Measurements from ENCODE around the gene ST6GALNAC5. TPM values are rescaled to one million over a fixed set of nuclear protein-coding genes. Genes with fewer than 3 reads are reported as not detected.

The ST6GALNAC5 gene
- total and polyA plus RNA-seq, 2 experiments from 2014 or later = 4.1 to 19.2 TPM

DNA sequence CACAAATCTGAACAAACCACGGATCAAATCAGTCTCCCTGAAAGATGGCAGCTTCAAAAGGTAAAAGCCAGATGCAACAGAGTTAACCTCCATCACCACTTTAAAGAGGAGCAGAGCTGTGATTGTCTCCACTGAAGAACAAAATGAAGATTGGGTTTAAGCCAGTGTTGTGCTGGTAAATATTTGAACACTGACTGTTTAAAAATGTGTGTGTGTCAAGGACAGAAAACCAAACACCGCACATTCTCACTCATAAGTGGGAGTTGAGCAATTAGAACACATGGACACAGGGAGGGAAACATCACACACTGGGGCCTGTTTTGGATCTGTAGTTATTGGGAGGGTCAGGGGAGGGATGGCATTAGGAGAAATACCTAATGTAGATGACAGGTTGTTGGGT is 83.9 kb downstream of the ST6GALNAC5 start:
- no peak for ATAC-seq
- DNase-seq (ENCODE audit: low spot score) = no peak

More for the DNA sequence above, 83.9 kb downstream of the ST6GALNAC5 start:
- Histone ChIP-seq H3F3A (replicated peaks; ENCODE audit: low read depth) (no peaks in the 10 kb centered on the region), H3K4me3 (no peak overlapping the region), H4K20me1 (replicated peaks; ENCODE audit: insufficient read depth) (no peaks in the 10 kb centered on the region), H3K9me2 (ENCODE audit: insufficient read depth) (no peaks in the 10 kb centered on the region), H3K79me2 (replicated peaks; ENCODE audit: insufficient read depth) (no peaks in the 10 kb centered on the region), H3K36me3 (ENCODE audit: insufficient read depth) (no peaks in the 10 kb centered on the region), H2AFZ (no peak overlapping the region), H3K4me2 (no peak overlapping the region), H3K4me1 (ENCODE audit: insufficient read depth) (no peaks in the 10 kb centered on the region), H3K27ac (ENCODE audit: low read depth) (no peak overlapping the region), H3K27me3 (ENCODE audit: insufficient read depth) (no peaks in the 10 kb centered on the region)
- no peaks in the 10 kb centered on the region for H3K36me3 Mint-ChIP-seq (ENCODE audit: low read depth)
- no peak overlapping the region for H3K4me3 Mint-ChIP-seq
- H3K27me3 Mint-ChIP-seq (ENCODE audit: insufficient read depth, low read depth, poor library complexity) = no peaks in the 10 kb centered on the region
- TF ChIP-seq STAT1 (IDR thresholded peaks at IDR 0.05; ENCODE audit: unreplicated experiment) (no peak), ZNF331 (CRISPR knock-in tag; IDR thresholded peaks at IDR 0.05; ENCODE audit: low read depth) (no peak), EZH2 (IDR thresholded peaks at IDR 0.05; ENCODE audit: low read depth, unreplicated experiment) (no peak), JUNB (IDR thresholded peaks at IDR 0.05; ENCODE audit: unreplicated experiment) (no peak), CREB1 (CRISPR knock-in tag; IDR thresholded peaks at IDR 0.05; ENCODE audit: low read depth) (no peak), NANOG (IDR thresholded peaks at IDR 0.05; ENCODE audit: borderline replicate concordance) (no peak), POLR2AphosphoS5 (IDR thresholded peaks at IDR 0.05; ENCODE audit: low read depth) (no peak), EZH2phosphoT487 (IDR thresholded peaks at IDR 0.05; ENCODE audit: unreplicated experiment) (no peak), ZNF114 (CRISPR knock-in tag; IDR thresholded peaks at IDR 0.05) (no peak)
- TF ChIP-seq, protein P1, sequence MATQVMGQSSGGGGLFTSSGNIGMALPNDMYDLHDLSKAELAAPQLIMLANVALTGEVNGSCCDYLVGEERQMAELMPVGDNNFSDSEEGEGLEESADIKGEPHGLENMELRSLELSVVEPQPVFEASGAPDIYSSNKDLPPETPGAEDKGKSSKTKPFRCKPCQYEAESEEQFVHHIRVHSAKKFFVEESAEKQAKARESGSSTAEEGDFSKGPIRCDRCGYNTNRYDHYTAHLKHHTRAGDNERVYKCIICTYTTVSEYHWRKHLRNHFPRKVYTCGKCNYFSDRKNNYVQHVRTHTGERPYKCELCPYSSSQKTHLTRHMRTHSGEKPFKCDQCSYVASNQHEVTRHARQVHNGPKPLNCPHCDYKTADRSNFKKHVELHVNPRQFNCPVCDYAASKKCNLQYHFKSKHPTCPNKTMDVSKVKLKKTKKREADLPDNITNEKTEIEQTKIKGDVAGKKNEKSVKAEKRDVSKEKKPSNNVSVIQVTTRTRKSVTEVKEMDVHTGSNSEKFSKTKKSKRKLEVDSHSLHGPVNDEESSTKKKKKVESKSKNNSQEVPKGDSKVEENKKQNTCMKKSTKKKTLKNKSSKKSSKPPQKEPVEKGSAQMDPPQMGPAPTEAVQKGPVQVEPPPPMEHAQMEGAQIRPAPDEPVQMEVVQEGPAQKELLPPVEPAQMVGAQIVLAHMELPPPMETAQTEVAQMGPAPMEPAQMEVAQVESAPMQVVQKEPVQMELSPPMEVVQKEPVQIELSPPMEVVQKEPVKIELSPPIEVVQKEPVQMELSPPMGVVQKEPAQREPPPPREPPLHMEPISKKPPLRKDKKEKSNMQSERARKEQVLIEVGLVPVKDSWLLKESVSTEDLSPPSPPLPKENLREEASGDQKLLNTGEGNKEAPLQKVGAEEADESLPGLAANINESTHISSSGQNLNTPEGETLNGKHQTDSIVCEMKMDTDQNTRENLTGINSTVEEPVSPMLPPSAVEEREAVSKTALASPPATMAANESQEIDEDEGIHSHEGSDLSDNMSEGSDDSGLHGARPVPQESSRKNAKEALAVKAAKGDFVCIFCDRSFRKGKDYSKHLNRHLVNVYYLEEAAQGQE (IDR thresholded peaks at IDR 0.05; ENCODE audit: unreplicated experiment) = no peak
- TF ChIP-seq, protein P2, sequence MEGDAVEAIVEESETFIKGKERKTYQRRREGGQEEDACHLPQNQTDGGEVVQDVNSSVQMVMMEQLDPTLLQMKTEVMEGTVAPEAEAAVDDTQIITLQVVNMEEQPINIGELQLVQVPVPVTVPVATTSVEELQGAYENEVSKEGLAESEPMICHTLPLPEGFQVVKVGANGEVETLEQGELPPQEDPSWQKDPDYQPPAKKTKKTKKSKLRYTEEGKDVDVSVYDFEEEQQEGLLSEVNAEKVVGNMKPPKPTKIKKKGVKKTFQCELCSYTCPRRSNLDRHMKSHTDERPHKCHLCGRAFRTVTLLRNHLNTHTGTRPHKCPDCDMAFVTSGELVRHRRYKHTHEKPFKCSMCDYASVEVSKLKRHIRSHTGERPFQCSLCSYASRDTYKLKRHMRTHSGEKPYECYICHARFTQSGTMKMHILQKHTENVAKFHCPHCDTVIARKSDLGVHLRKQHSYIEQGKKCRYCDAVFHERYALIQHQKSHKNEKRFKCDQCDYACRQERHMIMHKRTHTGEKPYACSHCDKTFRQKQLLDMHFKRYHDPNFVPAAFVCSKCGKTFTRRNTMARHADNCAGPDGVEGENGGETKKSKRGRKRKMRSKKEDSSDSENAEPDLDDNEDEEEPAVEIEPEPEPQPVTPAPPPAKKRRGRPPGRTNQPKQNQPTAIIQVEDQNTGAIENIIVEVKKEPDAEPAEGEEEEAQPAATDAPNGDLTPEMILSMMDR (conservative IDR thresholded peaks at IDR 0.05; ENCODE audit: low read depth in 2 of 2) = no peak
- TF ChIP-seq, protein P3, sequence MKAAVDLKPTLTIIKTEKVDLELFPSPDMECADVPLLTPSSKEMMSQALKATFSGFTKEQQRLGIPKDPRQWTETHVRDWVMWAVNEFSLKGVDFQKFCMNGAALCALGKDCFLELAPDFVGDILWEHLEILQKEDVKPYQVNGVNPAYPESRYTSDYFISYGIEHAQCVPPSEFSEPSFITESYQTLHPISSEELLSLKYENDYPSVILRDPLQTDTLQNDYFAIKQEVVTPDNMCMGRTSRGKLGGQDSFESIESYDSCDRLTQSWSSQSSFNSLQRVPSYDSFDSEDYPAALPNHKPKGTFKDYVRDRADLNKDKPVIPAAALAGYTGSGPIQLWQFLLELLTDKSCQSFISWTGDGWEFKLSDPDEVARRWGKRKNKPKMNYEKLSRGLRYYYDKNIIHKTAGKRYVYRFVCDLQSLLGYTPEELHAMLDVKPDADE (IDR thresholded peaks at IDR 0.05) = no peak
- TF ChIP-seq, protein P4, sequence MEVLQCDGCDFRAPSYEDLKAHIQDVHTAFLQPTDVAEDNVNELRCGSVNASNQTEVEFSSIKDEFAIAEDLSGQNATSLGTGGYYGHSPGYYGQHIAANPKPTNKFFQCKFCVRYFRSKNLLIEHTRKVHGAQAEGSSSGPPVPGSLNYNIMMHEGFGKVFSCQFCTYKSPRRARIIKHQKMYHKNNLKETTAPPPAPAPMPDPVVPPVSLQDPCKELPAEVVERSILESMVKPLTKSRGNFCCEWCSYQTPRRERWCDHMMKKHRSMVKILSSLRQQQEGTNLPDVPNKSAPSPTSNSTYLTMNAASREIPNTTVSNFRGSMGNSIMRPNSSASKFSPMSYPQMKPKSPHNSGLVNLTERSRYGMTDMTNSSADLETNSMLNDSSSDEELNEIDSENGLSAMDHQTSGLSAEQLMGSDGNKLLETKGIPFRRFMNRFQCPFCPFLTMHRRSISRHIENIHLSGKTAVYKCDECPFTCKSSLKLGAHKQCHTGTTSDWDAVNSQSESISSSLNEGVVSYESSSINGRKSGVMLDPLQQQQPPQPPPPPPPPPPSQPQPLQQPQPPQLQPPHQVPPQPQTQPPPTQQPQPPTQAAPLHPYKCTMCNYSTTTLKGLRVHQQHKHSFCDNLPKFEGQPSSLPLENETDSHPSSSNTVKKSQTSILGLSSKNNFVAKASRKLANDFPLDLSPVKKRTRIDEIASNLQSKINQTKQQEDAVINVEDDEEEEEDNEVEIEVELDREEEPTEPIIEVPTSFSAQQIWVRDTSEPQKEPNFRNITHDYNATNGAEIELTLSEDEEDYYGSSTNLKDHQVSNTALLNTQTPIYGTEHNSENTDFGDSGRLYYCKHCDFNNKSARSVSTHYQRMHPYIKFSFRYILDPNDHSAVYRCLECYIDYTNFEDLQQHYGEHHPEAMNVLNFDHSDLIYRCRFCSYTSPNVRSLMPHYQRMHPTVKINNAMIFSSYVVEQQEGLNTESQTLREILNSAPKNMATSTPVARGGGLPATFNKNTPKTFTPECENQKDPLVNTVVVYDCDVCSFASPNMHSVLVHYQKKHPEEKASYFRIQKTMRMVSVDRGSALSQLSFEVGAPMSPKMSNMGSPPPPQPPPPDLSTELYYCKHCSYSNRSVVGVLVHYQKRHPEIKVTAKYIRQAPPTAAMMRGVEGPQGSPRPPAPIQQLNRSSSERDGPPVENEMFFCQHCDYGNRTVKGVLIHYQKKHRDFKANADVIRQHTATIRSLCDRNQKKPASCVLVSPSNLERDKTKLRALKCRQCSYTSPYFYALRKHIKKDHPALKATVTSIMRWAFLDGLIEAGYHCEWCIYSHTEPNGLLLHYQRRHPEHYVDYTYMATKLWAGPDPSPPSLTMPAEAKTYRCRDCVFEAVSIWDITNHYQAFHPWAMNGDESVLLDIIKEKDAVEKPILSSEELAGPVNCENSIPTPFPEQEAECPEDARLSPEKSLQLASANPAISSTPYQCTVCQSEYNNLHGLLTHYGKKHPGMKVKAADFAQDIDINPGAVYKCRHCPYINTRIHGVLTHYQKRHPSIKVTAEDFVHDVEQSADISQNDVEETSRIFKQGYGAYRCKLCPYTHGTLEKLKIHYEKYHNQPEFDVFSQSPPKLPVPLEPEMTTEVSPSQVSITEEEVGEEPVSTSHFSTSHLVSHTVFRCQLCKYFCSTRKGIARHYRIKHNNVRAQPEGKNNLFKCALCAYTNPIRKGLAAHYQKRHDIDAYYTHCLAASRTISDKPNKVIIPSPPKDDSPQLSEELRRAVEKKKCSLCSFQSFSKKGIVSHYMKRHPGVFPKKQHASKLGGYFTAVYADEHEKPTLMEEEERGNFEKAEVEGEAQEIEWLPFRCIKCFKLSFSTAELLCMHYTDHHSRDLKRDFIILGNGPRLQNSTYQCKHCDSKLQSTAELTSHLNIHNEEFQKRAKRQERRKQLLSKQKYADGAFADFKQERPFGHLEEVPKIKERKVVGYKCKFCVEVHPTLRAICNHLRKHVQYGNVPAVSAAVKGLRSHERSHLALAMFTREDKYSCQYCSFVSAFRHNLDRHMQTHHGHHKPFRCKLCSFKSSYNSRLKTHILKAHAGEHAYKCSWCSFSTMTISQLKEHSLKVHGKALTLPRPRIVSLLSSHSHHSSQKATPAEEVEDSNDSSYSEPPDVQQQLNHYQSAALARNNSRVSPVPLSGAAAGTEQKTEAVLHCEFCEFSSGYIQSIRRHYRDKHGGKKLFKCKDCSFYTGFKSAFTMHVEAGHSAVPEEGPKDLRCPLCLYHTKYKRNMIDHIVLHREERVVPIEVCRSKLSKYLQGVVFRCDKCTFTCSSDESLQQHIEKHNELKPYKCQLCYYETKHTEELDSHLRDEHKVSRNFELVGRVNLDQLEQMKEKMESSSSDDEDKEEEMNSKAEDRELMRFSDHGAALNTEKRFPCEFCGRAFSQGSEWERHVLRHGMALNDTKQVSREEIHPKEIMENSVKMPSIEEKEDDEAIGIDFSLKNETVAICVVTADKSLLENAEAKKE (CRISPR knock-in tag; IDR thresholded peaks at IDR 0.05) = no peak
- no peak overlapping the region for H3K27ac Mint-ChIP-seq
- H3K4me1 Mint-ChIP-seq = peaks cover 7% of the 10 kb centered on the region; the same call in 2 of the 3 replicates
- H3K9me3 Mint-ChIP-seq = no peaks in the 10 kb centered on the region
